Mesothelial cell of epicardium (in vitro differentiated cells): ENCODE results near the gene GMDS. TPM values are rescaled to one million over a fixed set of nuclear protein-coding genes. Genes with fewer than 3 reads are reported as not detected.

Experiments used
- DNase-seq, 2 experiments: peaks; one replicate each; pipeline ENCODE4 v3.0.0; 2021; ENCODE audit warnings: low spot score in 2 of 2; ENCODE audit not compliant: unreplicated experiment in 2 of 2
- H3K27ac Mint-ChIP-seq: 2 replicates; pipeline ENCODE4 v1.8.0; 2021; ENCODE audit warnings: mixed read lengths
- H3K27me3 Mint-ChIP-seq: 2 replicates; pipeline ENCODE4 v1.8.0; 2021; ENCODE audit warnings: low read depth, mixed read lengths
- H3K36me3 Mint-ChIP-seq: 2 replicates; pipeline ENCODE4 v1.8.0; 2021; ENCODE audit warnings: mixed read lengths
- H3K4me1 Mint-ChIP-seq: 2 replicates; pipeline ENCODE4 v1.8.0; 2021; ENCODE audit warnings: mixed read lengths
- H3K4me3 Mint-ChIP-seq: 2 replicates; pipeline ENCODE4 v1.8.0; 2021; ENCODE audit warnings: mild to moderate bottlenecking, moderate library complexity, mixed read lengths
- H3K9me3 Mint-ChIP-seq: 2 replicates; pipeline ENCODE4 v1.8.0; 2021; ENCODE audit warnings: mixed read lengths
- CTCF ChIP-seq: fragments of 200-600 bp; sonication (generic); IDR thresholded peaks from one replicate; pipeline ENCODE4 v1.5.0; 2021; ENCODE audit warnings: antibody characterized with exemption; ENCODE audit not compliant: unreplicated experiment
- total RNA-seq: library from RNA; stranded (reverse); gene quantifications from 3 replicates; pipeline ENCODE4 v1.2.1, GENCODE V29; 2021

The GMDS gene
- total RNA-seq, 1 donor from 2014 or later = 39.9 TPM

GRCh38 chr6:1609041-1609647 lies 636.3 kb downstream of the GMDS start:
- H3K4me3 Mint-ChIP-seq = peak overlapping the region; percentile 75
- H3K27ac Mint-ChIP-seq = peak overlapping the region; percentile 93
- H3K9me3 Mint-ChIP-seq = no peaks in the 10 kb centered on the region
- H3K36me3 Mint-ChIP-seq = peaks cover 10% of the 10 kb centered on the region
- peaks cover 53% of the 10 kb centered on the region for H3K27me3 Mint-ChIP-seq
- H3K4me1 Mint-ChIP-seq = peaks cover 37% of the 10 kb centered on the region
- TF ChIP-seq CTCF = no peak
- peak in 1 of 2 experiments; percentile 73 for DNase-seq

GRCh38 chr6:1608222-1609040 lies 637.0 kb downstream of the GMDS start:
- no peak for DNase-seq
- H3K27me3 Mint-ChIP-seq = peaks cover 57% of the 10 kb centered on the region
- peak overlapping the region; percentile 67 for H3K27ac Mint-ChIP-seq

GRCh38 chr6:1607516-1608221 lies 637.7 kb downstream of the GMDS start:
- Mint-ChIP-seq H3K27me3 (peaks cover 59% of the 10 kb centered on the region), H3K36me3 (peaks cover 10% of the 10 kb centered on the region), H3K9me3 (no peaks in the 10 kb centered on the region), H3K27ac (peak overlapping the region; percentile 67), H3K4me1 (peaks cover 37% of the 10 kb centered on the region), H3K4me3 (peak overlapping the region; percentile 65)
- TF ChIP-seq CTCF = no peak
- no peak for DNase-seq

More at GRCh38 chr6:1608222-1609040, 637.0 kb downstream of the GMDS start:
- Mint-ChIP-seq H3K4me3 (peak overlapping the region; percentile 65), H3K36me3 (peaks cover 10% of the 10 kb centered on the region), H3K9me3 (no peaks in the 10 kb centered on the region), H3K4me1 (peaks cover 37% of the 10 kb centered on the region)
- no peak for TF ChIP-seq CTCF

GRCh38 chr6:1606780-1607515 lies 638.5 kb downstream of the GMDS start:
- Mint-ChIP-seq H3K27ac (peak overlapping the region; percentile 67), H3K4me1 (peaks cover 35% of the 10 kb centered on the region), H3K4me3 (peak overlapping the region; percentile 65), H3K9me3 (no peaks in the 10 kb centered on the region), H3K36me3 (peaks cover 4% of the 10 kb centered on the region), H3K27me3 (peaks cover 62% of the 10 kb centered on the region)
- no peak for DNase-seq
- no peak for TF ChIP-seq CTCF
